ENCODE measurements around the gene DNMT3A.
A peak's percentile ranks its signal among the peaks of the same experiment; 100 is the strongest.

DNMT3A gene

GRCh38 chr2:25227576-25227975 lies 114.1 kb downstream of the DNMT3A start:
- H3K4me3 ChIP-seq (ENCODE audit: low read length, poor library complexity, severe bottlenecking), result no peak overlapping the region
- peaks cover 4% of the 10 kb centered on the region; the same call in 1 of the 2 replicates for H3F3A ChIP-seq (ENCODE audit: low read depth)
- TF ChIP-seq, protein P1, sequence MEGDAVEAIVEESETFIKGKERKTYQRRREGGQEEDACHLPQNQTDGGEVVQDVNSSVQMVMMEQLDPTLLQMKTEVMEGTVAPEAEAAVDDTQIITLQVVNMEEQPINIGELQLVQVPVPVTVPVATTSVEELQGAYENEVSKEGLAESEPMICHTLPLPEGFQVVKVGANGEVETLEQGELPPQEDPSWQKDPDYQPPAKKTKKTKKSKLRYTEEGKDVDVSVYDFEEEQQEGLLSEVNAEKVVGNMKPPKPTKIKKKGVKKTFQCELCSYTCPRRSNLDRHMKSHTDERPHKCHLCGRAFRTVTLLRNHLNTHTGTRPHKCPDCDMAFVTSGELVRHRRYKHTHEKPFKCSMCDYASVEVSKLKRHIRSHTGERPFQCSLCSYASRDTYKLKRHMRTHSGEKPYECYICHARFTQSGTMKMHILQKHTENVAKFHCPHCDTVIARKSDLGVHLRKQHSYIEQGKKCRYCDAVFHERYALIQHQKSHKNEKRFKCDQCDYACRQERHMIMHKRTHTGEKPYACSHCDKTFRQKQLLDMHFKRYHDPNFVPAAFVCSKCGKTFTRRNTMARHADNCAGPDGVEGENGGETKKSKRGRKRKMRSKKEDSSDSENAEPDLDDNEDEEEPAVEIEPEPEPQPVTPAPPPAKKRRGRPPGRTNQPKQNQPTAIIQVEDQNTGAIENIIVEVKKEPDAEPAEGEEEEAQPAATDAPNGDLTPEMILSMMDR (conservative IDR thresholded peaks at IDR 0.05; ENCODE audit: low read length), result peak; percentile 25; the same call in 1 of the 2 replicates
- no peak for TF ChIP-seq EZH2phosphoT487 (IDR thresholded peaks at IDR 0.05; ENCODE audit: borderline replicate concordance)
- peaks cover 11% of the 10 kb centered on the region; the same call in 1 of the 2 replicates for H3K36me3 ChIP-seq (ENCODE audit: insufficient read depth, low read length)
- no peaks in the 10 kb centered on the region for H3K27me3 ChIP-seq (ENCODE audit: insufficient read depth, low read length, poor library complexity, severe bottlenecking)
- H3K4me1 ChIP-seq (ENCODE audit: insufficient read depth, low read length, poor library complexity, severe bottlenecking), result peaks cover 14% of the 10 kb centered on the region
- no peaks in the 10 kb centered on the region for H3K79me2 ChIP-seq (ENCODE audit: insufficient read depth, low read length)
- no peaks in the 10 kb centered on the region for H4K20me1 ChIP-seq (ENCODE audit: insufficient read depth, low read length, poor library complexity, severe bottlenecking)
- no peaks in the 10 kb centered on the region for H3K9me2 ChIP-seq (replicated peaks; ENCODE audit: low read depth, low read length)
- no peak overlapping the region for H2AFZ ChIP-seq (ENCODE audit: low read length)
- no peaks in the 10 kb centered on the region for H3K9me3 ChIP-seq (ENCODE audit: insufficient read depth, low read depth, low read length)
- H3K4me2 ChIP-seq (ENCODE audit: low read depth, low read length, poor library complexity, severe bottlenecking), result no peak overlapping the region
- H3K9ac ChIP-seq (ENCODE audit: low read depth, low read length, poor library complexity, severe bottlenecking), result no peak overlapping the region

DNA sequence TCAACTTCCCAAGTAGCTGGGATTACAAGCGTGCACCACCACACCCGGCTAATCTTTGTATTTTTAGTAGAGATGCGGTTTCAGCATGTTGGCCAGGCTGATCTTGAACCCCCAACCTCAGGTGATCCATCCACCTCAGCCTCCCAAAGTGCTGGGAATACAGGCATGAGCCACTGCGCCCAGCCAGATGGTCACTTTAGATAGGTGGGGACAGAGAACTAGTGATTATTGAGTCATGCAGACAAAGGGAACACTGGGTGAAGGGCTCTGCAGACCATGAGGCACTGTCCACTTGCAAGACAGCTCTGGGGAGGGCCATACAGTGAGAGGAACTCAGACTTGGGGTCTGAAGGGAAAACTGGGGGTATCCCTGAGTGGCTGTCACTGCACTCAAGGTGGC lies 114.9 kb downstream of the DNMT3A start:
- H3K79me2 ChIP-seq (ENCODE audit: insufficient read depth, low read length), result no peaks in the 10 kb centered on the region
- H3K9me3 ChIP-seq (ENCODE audit: insufficient read depth, low read depth, low read length), result no peaks in the 10 kb centered on the region
- H4K20me1 ChIP-seq (ENCODE audit: insufficient read depth, low read length, poor library complexity, severe bottlenecking), result no peaks in the 10 kb centered on the region
- H3K9ac ChIP-seq (ENCODE audit: low read depth, low read length, poor library complexity, severe bottlenecking), result no peak overlapping the region
- H3K4me2 ChIP-seq (ENCODE audit: low read depth, low read length, poor library complexity, severe bottlenecking), result no peak overlapping the region
- peaks cover 4% of the 10 kb centered on the region; the same call in 1 of the 2 replicates for H3F3A ChIP-seq (ENCODE audit: low read depth)
- H3K4me1 ChIP-seq (ENCODE audit: insufficient read depth, low read length, poor library complexity, severe bottlenecking), result peaks cover 17% of the 10 kb centered on the region
- H3K36me3 ChIP-seq (ENCODE audit: insufficient read depth, low read length), result peaks cover 6% of the 10 kb centered on the region; the same call in 1 of the 2 replicates
- no peak overlapping the region for H2AFZ ChIP-seq (ENCODE audit: low read length)
- no peaks in the 10 kb centered on the region for H3K27me3 ChIP-seq (ENCODE audit: insufficient read depth, low read length, poor library complexity, severe bottlenecking)
- H3K9me2 ChIP-seq (replicated peaks; ENCODE audit: low read depth, low read length), result no peaks in the 10 kb centered on the region
- H3K4me3 ChIP-seq (ENCODE audit: low read length, poor library complexity, severe bottlenecking), result no peak overlapping the region
- TF ChIP-seq EZH2phosphoT487 (IDR thresholded peaks at IDR 0.05; ENCODE audit: borderline replicate concordance), result no peak
- TF ChIP-seq, protein P1 (conservative IDR thresholded peaks at IDR 0.05; ENCODE audit: low read length), result no peak

GRCh38 chr2:25222477-25223121 lies 119.1 kb downstream of the DNMT3A start:
- H3K9me2 ChIP-seq (replicated peaks; ENCODE audit: low read depth, low read length), result no peaks in the 10 kb centered on the region
- no peak overlapping the region for H3K9ac ChIP-seq (ENCODE audit: low read depth, low read length, poor library complexity, severe bottlenecking)
- H3K4me2 ChIP-seq (ENCODE audit: low read depth, low read length, poor library complexity, severe bottlenecking), result no peak overlapping the region
- no peaks in the 10 kb centered on the region for H4K20me1 ChIP-seq (ENCODE audit: insufficient read depth, low read length, poor library complexity, severe bottlenecking)
- no peak overlapping the region for H3K4me3 ChIP-seq (ENCODE audit: low read length, poor library complexity, severe bottlenecking)
- TF ChIP-seq EZH2phosphoT487 (IDR thresholded peaks at IDR 0.05; ENCODE audit: borderline replicate concordance), result no peak
- H3K9me3 ChIP-seq (ENCODE audit: insufficient read depth, low read depth, low read length), result no peaks in the 10 kb centered on the region
- H3K4me1 ChIP-seq (ENCODE audit: insufficient read depth, low read length, poor library complexity, severe bottlenecking), result peaks cover 26% of the 10 kb centered on the region
- H2AFZ ChIP-seq (ENCODE audit: low read length), result peak overlapping the region; percentile 51; the same call in 1 of the 2 replicates
- no peaks in the 10 kb centered on the region for H3K36me3 ChIP-seq (ENCODE audit: insufficient read depth, low read length)
- no peaks in the 10 kb centered on the region for H3K79me2 ChIP-seq (ENCODE audit: insufficient read depth, low read length)
- no peaks in the 10 kb centered on the region for H3F3A ChIP-seq (ENCODE audit: low read depth)
- H3K27me3 ChIP-seq (ENCODE audit: insufficient read depth, low read length, poor library complexity, severe bottlenecking), result no peaks in the 10 kb centered on the region

GRCh38 chr2:25221579-25221978 lies 120.1 kb downstream of the DNMT3A start:
- Histone ChIP-seq H3K27me3 (ENCODE audit: insufficient read depth, low read length, poor library complexity, severe bottlenecking) (no peaks in the 10 kb centered on the region), H3K4me3 (ENCODE audit: low read length, poor library complexity, severe bottlenecking) (no peak overlapping the region), H2AFZ (ENCODE audit: low read length) (no peak overlapping the region; the same call in 1 of the 2 replicates), H3K79me2 (ENCODE audit: insufficient read depth, low read length) (no peaks in the 10 kb centered on the region), H3K9ac (ENCODE audit: low read depth, low read length, poor library complexity, severe bottlenecking) (no peak overlapping the region), H3K36me3 (ENCODE audit: insufficient read depth, low read length) (no peaks in the 10 kb centered on the region), H3K4me2 (ENCODE audit: low read depth, low read length, poor library complexity, severe bottlenecking) (no peak overlapping the region), H3K9me2 (replicated peaks; ENCODE audit: low read depth, low read length) (no peaks in the 10 kb centered on the region), H3K4me1 (ENCODE audit: insufficient read depth, low read length, poor library complexity, severe bottlenecking) (peaks cover 26% of the 10 kb centered on the region), H3K9me3 (ENCODE audit: insufficient read depth, low read depth, low read length) (no peaks in the 10 kb centered on the region), H4K20me1 (ENCODE audit: insufficient read depth, low read length, poor library complexity, severe bottlenecking) (no peaks in the 10 kb centered on the region), H3F3A (ENCODE audit: low read depth) (no peaks in the 10 kb centered on the region)
- TF ChIP-seq EZH2phosphoT487 (IDR thresholded peaks at IDR 0.05; ENCODE audit: borderline replicate concordance), result no peak
- TF ChIP-seq, protein P1 (conservative IDR thresholded peaks at IDR 0.05; ENCODE audit: low read length), result no peak

Measured in Loucy (cell line).